Esophagus muscularis mucosa (tissue), 4 donors: ENCODE measurements around the gene TAS1R1. TPM values are rescaled to one million over a fixed set of nuclear protein-coding genes. Genes with fewer than 3 reads are reported as not detected.

Source experiments
- DNase-seq: peaks from one replicate; pipeline ENCODE4 v3.0.0-alpha.2; 2017; ENCODE audit errors: extremely low spot score
- H3K27ac ChIP-seq, 4 donors: fragments of 200-600 bp; sonication (generic); replicated peaks in 1 of 4; 1 replicate in 3 of 4; 2 replicates in 1 of 4; pipeline ENCODE4 v1.5.1; 2016 to 2019; ENCODE audit warnings: mild to moderate bottlenecking in 1 of 4
- H3K27me3 ChIP-seq, 4 donors: fragments of 200-600 bp; sonication (generic); one replicate each; pipeline versions ENCODE4 v1.5.1 to v1.6.0; 2016 to 2019
- H3K36me3 ChIP-seq, 4 donors: fragments of 200-600 bp; sonication (generic); one replicate each; pipeline ENCODE4 v1.5.1; 2016 to 2019
- H3K4me1 ChIP-seq, 4 donors: fragments of 200-600 bp; sonication (generic); one replicate each; pipeline ENCODE4 v1.5.1; 2016 to 2019
- H3K4me3 ChIP-seq, 4 donors: fragments of 200-600 bp; sonication (generic); 1 replicate in 2 of 4; 2 replicates in 2 of 4; pipeline ENCODE4 v1.5.1; 2016 to 2019; ENCODE audit warnings: mild to moderate bottlenecking in 4 of 4, moderate library complexity in 1 of 4
- H3K9me3 ChIP-seq, 4 donors: fragments of 200-600 bp; sonication (generic); 1 replicate in 3 of 4; 2 replicates in 1 of 4; pipeline ENCODE4 v1.5.1; 2016 to 2019
- CTCF ChIP-seq, 3 experiments: fragments of 200-600 bp in 2 of 3; fragments of 450-650 bp in 1 of 3; sonication (generic) in 2 of 3; IDR thresholded peaks; one replicate each; pipeline ENCODE4 v1.5.1; 2017 to 2019; ENCODE audit warnings: antibody characterized with exemption in 3 of 3, mild to moderate bottlenecking in 2 of 3, moderate library complexity in 1 of 3
- EP300 ChIP-seq: sonication (generic); formaldehyde crosslinking; IDR thresholded peaks from one replicate; pipeline ENCODE4 v1.6.1; 2017; ENCODE audit warnings: antibody characterized with exemption
- POLR2A ChIP-seq: fragments of 450-650 bp; IDR thresholded peaks from one replicate; pipeline ENCODE4 v1.6.1; 2017; ENCODE audit warnings: antibody characterized with exemption, moderate library complexity, mild to moderate bottlenecking, low read depth
- POLR2AphosphoS5 ChIP-seq, 2 donors: sonication (generic); formaldehyde crosslinking; IDR thresholded peaks; one replicate each; pipeline ENCODE4 v1.6.1; 2017; ENCODE audit warnings: antibody characterized with exemption in 2 of 2
- WGBS: methylation state at CpG from one replicate; pipeline ENCODE4 v1.1.5; 2018; 5-methylcytosine and 5-hydroxymethylcytosine counted together
- intact Hi-C: fragments of 100-400 bp; cut with DNase I; formaldehyde crosslinking; loops from one replicate; pipeline ENCODE4 v1.15.1; 2023
- total RNA-seq, 4 donors: library from RNA; depleted of rRNA; stranded (reverse); fragments of >200 nt; gene quantifications; one replicate each; pipeline versions ENCODE4 v1.1.0 to v1.2.1, GENCODE V29; 2016

Gene TAS1R1
- total RNA-seq, 4 donors from 2014 or later: not detected

- H3K4me1 ChIP-seq: peaks cover 32 to 39% (median 38%) of the 10 kb centered on the region in 4 donors
- H3K36me3 ChIP-seq: no peaks in the 10 kb centered on the region
- no peaks in the 10 kb centered on the region for H3K9me3 ChIP-seq
- 93% methylated on average over 14 of the region's 14 CpGs for WGBS
- no peak for TF ChIP-seq POLR2A
- no peak for TF ChIP-seq EP300
- TF ChIP-seq CTCF (IDR thresholded peaks at IDR 0.05): no peak
- no peak for TF ChIP-seq POLR2AphosphoS5 (IDR thresholded peaks at IDR 0.05)
- DNase-seq: no peak
- no peaks in the 10 kb centered on the region for H3K27me3 ChIP-seq
- H3K27ac ChIP-seq: peak overlapping the region; percentile 95 to 98 (median 97)
- intact Hi-C loops: loop anchor here (2.0 to 5.0 kb wide), 2 partner anchors 24 to 49 kb away; partner anchors contain the start of genes NOL9 and TAS1R1
- peak overlapping the region; percentile 85 to 98 (median 96) for H3K4me3 ChIP-seq
These were observed 23.7 kb downstream of the TAS1R1 start for GRCh38 chr1:6578624-6579373.

- DNase-seq: peak; percentile 100
- intact Hi-C loops: loop anchor here (2.0 to 5.0 kb wide), 2 partner anchors 25 to 48 kb away; partner anchors contain the start of genes NOL9 and TAS1R1
These were observed 24.4 kb downstream of the TAS1R1 start, which contains the start of gene ZBTB48 for GRCh38 chr1:6579374-6580118. Gene ZBTB48, plus strand, starts transcription at chr1:6579994. Its CDS starts 616 bp downstream, at chr1:6580610.

GRCh38 chr1:6580119-6580592, 25.0 kb downstream of the TAS1R1 start:
- intact Hi-C loops: no loop called here

More at GRCh38 chr1:6579374-6580118, 24.4 kb downstream of the TAS1R1 start, which contains the start of gene ZBTB48:
- Histone ChIP-seq H3K4me1 (peaks cover 32 to 44% (median 41%) of the 10 kb centered on the region in 4 donors), H3K27me3 (no peaks in the 10 kb centered on the region), H3K36me3 (peaks cover 0 to 4% (median 0%) of the 10 kb centered on the region in 4 donors), H3K4me3 (peak within 1 kb of the TSS; percentile 85 to 98 (median 96)), H3K27ac (peak within 1 kb of the TSS; percentile 95 to 98 (median 97)), H3K9me3 (no peaks in the 10 kb centered on the region)
- WGBS: 15% methylated on average over 18 of the region's 58 CpGs
- TF ChIP-seq EP300: no peak
- TF ChIP-seq POLR2A: peak; percentile 96
- peak; percentile 99 to 100 for TF ChIP-seq POLR2AphosphoS5 (IDR thresholded peaks at IDR 0.05)
- TF ChIP-seq CTCF (IDR thresholded peaks at IDR 0.05): no peak

More at GRCh38 chr1:6580119-6580592, 25.0 kb downstream of the TAS1R1 start:
- DNase-seq: no peak
- Histone ChIP-seq H3K4me1 (peaks cover 32 to 45% (median 41%) of the 10 kb centered on the region in 4 donors), H3K4me3 (peak overlapping the region; percentile 85 to 98 (median 96)), H3K9me3 (no peaks in the 10 kb centered on the region), H3K36me3 (peaks cover 0 to 6% (median 0%) of the 10 kb centered on the region in 4 donors), H3K27ac (peak overlapping the region; percentile 95 to 98 (median 97)), H3K27me3 (no peaks in the 10 kb centered on the region)
- TF ChIP-seq EP300 (no peak), POLR2AphosphoS5 (IDR thresholded peaks at IDR 0.05) (no peak), CTCF (IDR thresholded peaks at IDR 0.05) (no peak), POLR2A (no peak)
- under 1% methylated on average over 19 of the region's 30 CpGs for WGBS
